ENCODE results near the gene SLC39A2.

Gene SLC39A2

GRCh38 chr14:21043387-21043973, 44.4 kb downstream of the SLC39A2 start:
- H3K4me3 ChIP-seq (ENCODE audit: low read depth, low read length), result no peak overlapping the region
- TF ChIP-seq CTCF (IDR thresholded peaks at IDR 0.05; ENCODE audit: borderline replicate concordance, insufficient read depth, low read depth, low read length), result no peak

- TF ChIP-seq CTCF (IDR thresholded peaks at IDR 0.05; ENCODE audit: borderline replicate concordance, insufficient read depth, low read depth, low read length), result no peak
- H3K4me3 ChIP-seq (ENCODE audit: low read depth, low read length), result no peak overlapping the region
These were observed 45.0 kb downstream of the SLC39A2 start for GRCh38 chr14:21043974-21044618.

- no peak for TF ChIP-seq CTCF (IDR thresholded peaks at IDR 0.05; ENCODE audit: borderline replicate concordance, insufficient read depth, low read depth, low read length)
- H3K4me3 ChIP-seq (ENCODE audit: low read depth, low read length), result no peak overlapping the region
These were observed 48.3 kb downstream of the SLC39A2 start for GRCh38 chr14:21047378-21047781.

GRCh38 chr14:21048638-21049037, 49.5 kb downstream of the SLC39A2 start:
- TF ChIP-seq CTCF (IDR thresholded peaks at IDR 0.05; ENCODE audit: borderline replicate concordance, insufficient read depth, low read depth, low read length), result no peak
- H3K4me3 ChIP-seq (ENCODE audit: low read depth, low read length), result no peak overlapping the region

- TF ChIP-seq CTCF (IDR thresholded peaks at IDR 0.05; ENCODE audit: borderline replicate concordance, insufficient read depth, low read depth, low read length), result no peak
- H3K4me3 ChIP-seq (ENCODE audit: low read depth, low read length), result no peak overlapping the region
These were observed 50.2 kb downstream of the SLC39A2 start for GRCh38 chr14:21049271-21049673.

GRCh38 chr14:21050597-21050996, 51.5 kb downstream of the SLC39A2 start:
- TF ChIP-seq CTCF (IDR thresholded peaks at IDR 0.05; ENCODE audit: borderline replicate concordance, insufficient read depth, low read depth, low read length), result no peak
- no peak overlapping the region for H3K4me3 ChIP-seq (ENCODE audit: low read depth, low read length)

All from GM12875 (cell line).